ENCODE measurements around the gene RPL38. TPM values are rescaled to one million over a fixed set of nuclear protein-coding genes. Genes with fewer than 3 reads are reported as not detected.

Gene RPL38
- 214 TPM for total RNA-seq

GRCh38 chr17:74203439-74204240 lies at the start of gene RPL38:
Gene RPL38 (plus strand): TSS chr17:74203678. CDS start chr17:74203956, 278 bp downstream.

DNA sequence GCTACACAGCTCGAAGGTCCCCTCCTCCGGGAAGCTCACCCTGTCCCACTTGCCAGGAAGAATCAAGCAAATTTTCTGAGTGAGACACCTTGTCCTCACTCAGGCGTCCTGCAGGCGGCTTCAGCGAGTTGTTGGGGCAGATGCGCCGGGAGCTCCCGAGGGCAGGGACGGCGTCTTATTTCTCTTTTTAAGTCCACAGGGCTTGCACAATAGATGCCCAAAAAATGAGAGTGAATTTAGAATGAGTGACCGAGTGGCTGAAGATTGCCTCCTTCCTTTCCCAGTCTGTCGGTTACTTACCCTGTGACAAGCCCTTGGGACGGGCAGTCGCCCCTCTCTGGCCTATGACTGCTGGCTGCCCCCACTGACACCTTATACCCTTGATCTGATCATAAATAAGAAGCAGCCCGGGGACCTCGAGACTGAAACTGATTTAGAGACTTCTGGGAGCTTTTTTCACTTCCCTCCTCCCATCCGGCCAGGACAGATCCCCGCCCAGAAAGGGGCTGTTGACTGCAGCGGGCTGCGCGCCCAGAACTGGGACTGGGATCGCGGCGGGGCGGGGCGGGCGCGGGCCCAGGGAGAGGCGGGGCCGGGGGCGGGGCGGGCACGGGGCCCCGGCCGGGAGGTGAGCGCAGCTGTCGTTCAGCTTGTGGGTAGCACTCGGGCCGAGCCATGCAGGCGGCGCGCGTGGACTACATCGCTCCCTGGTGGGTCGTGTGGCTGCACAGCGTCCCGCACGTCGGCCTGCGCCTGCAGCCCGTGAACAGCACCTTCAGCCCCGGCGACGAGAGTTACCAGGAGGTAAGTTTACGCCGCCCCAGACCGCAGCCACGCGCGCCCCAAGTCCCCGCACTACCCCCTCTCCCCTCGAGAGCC lies 9.7 kb downstream of the RPL38 start, which contains the start of gene TTYH2:
Gene TTYH2, plus strand, starts transcription at position 659 of the 879 bp plus-strand sequence. Its CDS starts 17 bp downstream, at position 676.

Other genes with a start within 250 kb of the RPL38 start
- gene TTYH2, start 9.9 kb downstream of the RPL38 start, total RNA-seq: 52.5 TPM
- 0.44 TPM for gene DNAI2, start 70.6 kb downstream of the RPL38 start, total RNA-seq
- gene KIF19, start 122.5 kb downstream of the RPL38 start, total RNA-seq: 18.6 TPM
- gene BTBD17, start 158.2 kb downstream of the RPL38 start, total RNA-seq: 8.9 TPM
- gene GPR142, start 163.8 kb downstream of the RPL38 start, total RNA-seq: 0.44 TPM
- 23.6 TPM for gene GPRC5C, start 228.4 kb downstream of the RPL38 start, total RNA-seq